B cell (primary cell): ENCODE results near the gene AGTR1. TPM values are rescaled to one million over a fixed set of nuclear protein-coding genes. Genes with fewer than 3 reads are reported as not detected.

Experiments
- ATAC-seq: fragments of 200-7000 bp; cut with Tn5 transposase; one replicate; pipeline ENCODE4 v1.10.0; 2021; ENCODE audit warnings: low read depth, mild to moderate bottlenecking, moderate number of reproducible peaks, moderate library complexity
- CTCF ChIA-PET: fragments of 350-600 bp; sonication (Branson Sonifier 250); formaldehyde crosslinking; loops from one replicate; lab custom pipeline; 2021; ENCODE audit warnings: antibody characterized with exemption, inconsistent platforms; lab: Charles Lee
- POLR2A ChIA-PET: fragments of 350-600 bp; sonication (Branson Sonifier 250); formaldehyde crosslinking; loops from one replicate; lab custom pipeline; 2021; ENCODE audit warnings: antibody characterized with exemption; lab: Charles Lee
- DNase-seq: peaks from one replicate; pipeline ENCODE4 v3.0.0; 2013
- H2AFZ ChIP-seq: 2 replicates; pipeline ENCODE4 v1.6.1; 2012; ENCODE audit warnings: mild to moderate bottlenecking, low read depth, low read length; ENCODE audit not compliant: insufficient read depth, poor library complexity, severe bottlenecking
- H3K27ac ChIP-seq, 2 donors: 1 replicate in 1 of 2; 2 replicates in 1 of 2; pipeline ENCODE4 v1.5.1; 2012 to 2013; ENCODE audit warnings: low read length in 2 of 2, mild to moderate bottlenecking in 2 of 2, moderate library complexity in 1 of 2
- H3K27me3 ChIP-seq, 4 experiments: fragments of 200-600 bp in 1 of 4; sonication (generic) in 1 of 4; replicated peaks in 1 of 4; 1 replicate in 2 of 4; 2 replicates in 2 of 4; pipeline versions ENCODE4 v1.6.1 to v1.7.0; 2013 to 2016; ENCODE audit warnings: low read length in 3 of 4, mild to moderate bottlenecking in 2 of 4, mixed read lengths in 1 of 4, moderate library complexity in 1 of 4; ENCODE audit not compliant: insufficient read depth in 4 of 4, control insufficient read depth in 3 of 4; ENCODE audit errors: control extremely low read depth in 1 of 4
- H3K36me3 ChIP-seq, 2 experiments: replicated peaks in 1 of 2; 1 replicate in 1 of 2; 2 replicates in 1 of 2; pipeline versions ENCODE4 v1.6.1 to v1.7.1; 2013; ENCODE audit warnings: low read length in 1 of 2; ENCODE audit not compliant: insufficient read depth in 2 of 2, control insufficient read depth in 1 of 2; ENCODE audit errors: control extremely low read depth in 1 of 2, extremely low read depth in 1 of 2
- H3K4me1 ChIP-seq, 2 donors: fragments of 200-600 bp in 1 of 2; sonication (generic) in 1 of 2; 1 replicate in 1 of 2; 2 replicates in 1 of 2; pipeline versions ENCODE4 v1.5.1 to v1.6.1; 2013 to 2017; ENCODE audit warnings: low read length in 2 of 2; ENCODE audit not compliant: control insufficient read depth in 2 of 2, insufficient read depth in 2 of 2
- H3K4me2 ChIP-seq: replicated peaks from 2 replicates; pipeline ENCODE3; 2012; ENCODE audit warnings: mild to moderate bottlenecking, low read depth, low read length; ENCODE audit not compliant: poor library complexity, severe bottlenecking
- H3K4me3 ChIP-seq, 5 experiments: fragments of 200-600 bp in 1 of 5; sonication (generic) in 1 of 5; 1 replicate in 3 of 5; 2 replicates in 2 of 5; pipeline versions ENCODE4 v1.5.1 to v1.7.0; 2011 to 2016; ENCODE audit warnings: low read length in 4 of 5, mild to moderate bottlenecking in 4 of 5, low read depth in 2 of 5, control low read depth in 1 of 5, moderate library complexity in 1 of 5; ENCODE audit not compliant: insufficient read depth in 1 of 5; ENCODE audit errors: control extremely low read depth in 1 of 5, extremely low read depth in 1 of 5
- H3K79me2 ChIP-seq: fragments of 200-600 bp; sonication (generic); one replicate; pipeline ENCODE4 v1.6.0; 2016; ENCODE audit warnings: low read length; ENCODE audit not compliant: control insufficient read depth, insufficient read depth
- H3K9ac ChIP-seq: fragments of 200-600 bp; sonication (generic); 2 replicates; pipeline ENCODE4 v1.6.1; 2017; ENCODE audit warnings: mild to moderate bottlenecking, low read length, moderate library complexity
- H3K9me3 ChIP-seq, 3 donors: one replicate each; pipeline versions ENCODE4 v1.6.1 to v1.7.1; 2013; ENCODE audit warnings: low read length in 2 of 3; ENCODE audit not compliant: control insufficient read depth in 2 of 3, insufficient read depth in 1 of 3; ENCODE audit errors: control extremely low read depth in 1 of 3
- H4K20me1 ChIP-seq: 2 replicates; pipeline ENCODE4 v1.6.0; 2012; ENCODE audit warnings: mild to moderate bottlenecking, low read length; ENCODE audit not compliant: insufficient read depth, control insufficient read depth, poor library complexity, severe bottlenecking
- H3K27ac Mint-ChIP-seq: one replicate; pipeline ENCODE4 v1.8.0; 2021; ENCODE audit warnings: mixed read lengths
- H3K27me3 Mint-ChIP-seq: one replicate; pipeline ENCODE4 v1.8.0; 2021; ENCODE audit warnings: mixed read lengths
- H3K4me1 Mint-ChIP-seq: one replicate; pipeline ENCODE4 v1.8.0; 2021; ENCODE audit warnings: mixed read lengths
- H3K4me3 Mint-ChIP-seq: one replicate; pipeline ENCODE4 v1.8.0; 2021; ENCODE audit warnings: mixed read lengths
- H3K9me3 Mint-ChIP-seq: one replicate; pipeline ENCODE4 v1.8.0; 2022; ENCODE audit warnings: mixed read lengths; ENCODE audit not compliant: insufficient read depth
- EZH2 ChIP-seq: IDR thresholded peaks from 2 replicates; pipeline ENCODE4 v1.6.1; 2012; ENCODE audit warnings: borderline replicate concordance, low read depth, mild to moderate bottlenecking, moderate library complexity, low read length; ENCODE audit not compliant: insufficient read depth, poor library complexity, severe bottlenecking
- WGBS: methylation state at CpG from one replicate; pipeline ENCODE4 v1.1.5; 2013; ENCODE audit warnings: missing lambda C conversion rate; ENCODE audit not compliant: insufficient coverage; 5-methylcytosine and 5-hydroxymethylcytosine counted together
- intact Hi-C: fragments of 100-400 bp; cut with micrococcal nuclease; formaldehyde crosslinking; loops from one replicate; pipeline ENCODE4 v1.10.0; 2022
- polyA plus RNA-seq: library from polyadenylated mRNA; depleted of rRNA; stranded (reverse); fragments of >200 nt; gene quantifications from 2 replicates; pipeline ENCODE4 v1.2.3, GENCODE V29; 2012
- total RNA-seq, 2 donors: library from RNA; stranded (reverse); fragments of 120-200 nt in 1 of 2; gene quantifications; 1 replicate in 1 of 2; 2 replicates in 1 of 2; pipeline versions ENCODE4 v1.2.3 to v1.2.4, GENCODE V29; 2013 to 2022
- TF ChIP-seq, protein P1 (sequence below): fragments of 200-600 bp; IDR thresholded peaks from one replicate; pipeline ENCODE4 v1.8.0; 2022; ENCODE audit warnings: antibody characterized with exemption, mild to moderate bottlenecking

AGTR1 gene
- total and polyA plus RNA-seq, 2 donors (not counting 1 experiment from before 2014, with no cell fraction given), result not detected

DNA sequence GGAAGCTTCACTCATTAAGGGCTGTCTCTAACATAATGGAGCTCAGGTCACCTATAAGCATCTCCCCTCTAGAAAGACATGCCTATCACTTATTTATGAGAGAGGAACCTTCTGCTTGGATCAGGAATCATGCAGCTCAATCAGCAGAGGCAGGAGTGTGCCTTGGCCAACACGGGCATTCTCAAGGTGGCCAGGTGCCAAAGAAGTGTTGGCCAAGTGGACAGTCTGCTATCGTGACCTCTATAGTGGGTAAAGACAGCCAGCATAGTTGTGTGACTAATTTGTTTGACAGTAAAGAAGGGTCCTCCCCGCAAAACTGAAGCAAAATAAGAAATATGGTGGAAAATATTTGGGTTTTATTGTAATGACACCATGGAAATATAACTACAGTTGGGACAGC, 14.7 kb upstream of the AGTR1 start:
- Histone ChIP-seq H3K4me3 (no peak overlapping the region), H3K4me2 (no peak overlapping the region), H3K36me3 (no peaks in the 10 kb centered on the region), H3K9ac (no peak overlapping the region), H3K4me1 (no peaks in the 10 kb centered on the region), H2AFZ (no peak overlapping the region), H3K27ac (no peak overlapping the region), H3K9me3 (no peaks in the 10 kb centered on the region), H3K27me3 (no peaks in the 10 kb centered on the region), H3K79me2 (no peaks in the 10 kb centered on the region), H4K20me1 (no peaks in the 10 kb centered on the region)
- Mint-ChIP-seq H3K27ac (no peak overlapping the region), H3K4me3 (no peak overlapping the region), H3K4me1 (no peaks in the 10 kb centered on the region), H3K27me3 (no peaks in the 10 kb centered on the region), H3K9me3 (no peaks in the 10 kb centered on the region)
- no peak for TF ChIP-seq EZH2
- TF ChIP-seq, protein P1, sequence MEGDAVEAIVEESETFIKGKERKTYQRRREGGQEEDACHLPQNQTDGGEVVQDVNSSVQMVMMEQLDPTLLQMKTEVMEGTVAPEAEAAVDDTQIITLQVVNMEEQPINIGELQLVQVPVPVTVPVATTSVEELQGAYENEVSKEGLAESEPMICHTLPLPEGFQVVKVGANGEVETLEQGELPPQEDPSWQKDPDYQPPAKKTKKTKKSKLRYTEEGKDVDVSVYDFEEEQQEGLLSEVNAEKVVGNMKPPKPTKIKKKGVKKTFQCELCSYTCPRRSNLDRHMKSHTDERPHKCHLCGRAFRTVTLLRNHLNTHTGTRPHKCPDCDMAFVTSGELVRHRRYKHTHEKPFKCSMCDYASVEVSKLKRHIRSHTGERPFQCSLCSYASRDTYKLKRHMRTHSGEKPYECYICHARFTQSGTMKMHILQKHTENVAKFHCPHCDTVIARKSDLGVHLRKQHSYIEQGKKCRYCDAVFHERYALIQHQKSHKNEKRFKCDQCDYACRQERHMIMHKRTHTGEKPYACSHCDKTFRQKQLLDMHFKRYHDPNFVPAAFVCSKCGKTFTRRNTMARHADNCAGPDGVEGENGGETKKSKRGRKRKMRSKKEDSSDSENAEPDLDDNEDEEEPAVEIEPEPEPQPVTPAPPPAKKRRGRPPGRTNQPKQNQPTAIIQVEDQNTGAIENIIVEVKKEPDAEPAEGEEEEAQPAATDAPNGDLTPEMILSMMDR, result no peak
- DNase-seq (peak; percentile 2), ATAC-seq (no peak)
- WGBS, result 88% methylated on average over 2 of the region's 3 CpGs
- CTCF ChIA-PET, result no interaction called here
- intact Hi-C loops, result no loop called here
- POLR2A ChIA-PET, result no interaction called here

DNA sequence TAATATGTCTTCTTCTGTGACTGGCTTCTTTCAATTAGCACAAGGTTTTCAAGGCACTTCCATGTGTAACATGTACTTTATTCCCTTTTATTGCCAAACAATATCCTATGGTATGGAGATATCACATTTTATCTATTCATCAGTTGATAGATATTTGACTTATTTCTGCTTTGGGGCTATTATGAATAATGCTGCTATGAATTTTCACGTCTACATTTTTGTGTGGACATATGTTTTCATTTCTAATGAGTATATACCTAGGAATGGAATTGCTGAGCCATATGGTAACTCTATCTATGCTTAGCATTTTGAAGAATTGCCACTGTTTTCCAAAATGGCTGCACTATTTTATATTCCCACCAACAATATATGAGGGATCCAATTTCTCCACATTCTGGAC, 3.6 kb upstream of the AGTR1 start:
- ATAC-seq (no peak), DNase-seq (no peak)
- H3K27me3 Mint-ChIP-seq, result peaks cover 19% of the 10 kb centered on the region
- no peak overlapping the region for H3K4me3 Mint-ChIP-seq
- no peaks in the 10 kb centered on the region for H3K4me1 Mint-ChIP-seq
- Histone ChIP-seq H3K36me3 (no peaks in the 10 kb centered on the region), H3K79me2 (no peaks in the 10 kb centered on the region), H3K27me3 (peaks cover 0 to 4% (median 1%) of the 10 kb centered on the region in 4 experiments), H4K20me1 (no peaks in the 10 kb centered on the region), H3K27ac (no peak overlapping the region), H2AFZ (no peak overlapping the region), H3K4me3 (no peak overlapping the region), H3K9me3 (no peaks in the 10 kb centered on the region), H3K9ac (no peak overlapping the region), H3K4me2 (no peak overlapping the region), H3K4me1 (no peaks in the 10 kb centered on the region)
- peaks cover 2% of the 10 kb centered on the region for H3K9me3 Mint-ChIP-seq
- no CpG with 5 or more reads among the region's 1 CpG for WGBS
- POLR2A ChIA-PET, result no interaction called here
- intact Hi-C loops, result no loop called here
- H3K27ac Mint-ChIP-seq, result no peak overlapping the region
- CTCF ChIA-PET, result no interaction called here
- TF ChIP-seq EZH2, result no peak
- TF ChIP-seq, protein P1, result no peak
